Inferior parietal cortex (tissue), 1 donor: ENCODE results near the gene NNMT.
"Not testable (repeated sequence)": the region's sequence is repeated elsewhere in the genome, so short reads cannot be mapped to it uniquely, and the experiment has no call there.

Source experiments
- DNase-seq: peaks from one replicate; pipeline ENCODE4 v3.0.0-alpha.2; 2016; ENCODE audit errors: extremely low spot score

The NNMT gene

DNA sequence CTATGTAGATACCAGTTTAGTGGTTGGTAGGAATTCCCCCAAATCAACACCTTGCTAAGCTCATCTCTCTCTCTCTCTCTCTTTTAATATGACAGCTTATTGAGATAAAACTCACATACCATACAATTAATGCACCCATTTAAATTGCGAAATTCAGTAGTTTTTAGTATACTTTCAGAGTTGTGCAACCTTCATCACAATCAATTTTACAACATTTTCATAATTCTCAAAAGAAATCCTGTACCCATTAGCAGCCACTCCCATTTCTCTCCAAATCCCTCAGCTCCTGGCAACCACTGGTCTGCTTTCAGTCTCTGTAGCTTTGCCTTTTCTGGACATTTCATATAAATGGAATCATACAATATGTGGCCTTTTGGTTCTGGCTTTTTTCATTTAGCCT lies 13.3 kb downstream of the NNMT start:
- no peak for DNase-seq

DNA sequence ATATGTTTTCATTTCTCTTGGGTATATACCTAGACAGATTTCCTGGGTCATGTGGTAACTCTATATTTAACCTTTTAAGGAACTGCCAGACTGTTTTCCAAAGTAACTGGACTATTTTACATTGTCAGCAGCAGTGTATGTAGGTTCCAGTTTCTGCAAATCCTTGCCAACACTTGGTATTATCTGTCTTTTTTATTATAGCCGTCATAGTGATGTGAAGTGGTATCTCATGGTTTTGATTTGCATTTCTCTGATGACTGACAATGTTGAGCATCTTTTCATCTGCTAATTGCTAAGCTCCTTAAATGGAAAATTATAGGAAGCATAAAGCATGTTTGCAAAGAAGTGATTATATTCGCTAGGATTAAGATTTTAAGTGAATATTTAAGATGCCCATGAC lies 13.9 kb downstream of the NNMT start:
- DNase-seq = no peak

- DNase-seq = no peak
Observed at GRCh38 chr11:114311946-114312345, 15.7 kb downstream of the NNMT start.

- no peak for DNase-seq
Observed at GRCh38 chr11:114314096-114314495, 17.9 kb downstream of the NNMT start.

DNA sequence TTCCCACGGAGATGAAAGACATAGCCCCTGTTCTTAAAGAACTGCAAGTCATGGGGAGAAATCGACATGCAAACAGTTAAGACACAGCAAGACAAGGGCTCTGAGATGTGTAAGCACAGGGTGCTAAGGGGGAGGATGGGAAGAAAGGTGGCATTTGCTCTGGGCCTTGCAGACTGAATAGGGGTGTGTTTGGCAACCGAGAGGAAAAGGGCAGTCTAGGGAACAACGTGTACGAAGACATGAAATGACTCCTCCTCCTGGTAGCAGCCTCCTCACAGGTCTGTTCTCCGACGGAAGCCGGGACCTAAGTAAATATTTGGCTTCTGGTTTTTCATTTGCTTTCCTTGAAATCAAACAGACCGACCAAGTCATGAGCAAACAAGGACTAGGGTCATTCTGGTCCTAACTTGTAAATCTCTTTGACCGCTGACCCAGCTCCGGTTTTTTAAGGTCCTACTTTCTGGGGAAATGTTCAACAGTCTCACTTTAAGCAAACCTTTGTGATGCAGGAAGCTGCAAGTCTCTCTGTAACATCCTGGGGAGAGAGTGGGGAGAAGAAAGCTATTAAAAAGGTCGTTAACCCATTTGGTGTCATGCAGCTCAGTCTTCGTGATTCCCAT lies 19.7 kb downstream of the NNMT start:
- no peak for DNase-seq

GRCh38 chr11:114316980-114317786 lies 21.0 kb downstream of the NNMT start:
- DNase-seq = no peak

GRCh38 chr11:114317787-114318137 lies 21.6 kb downstream of the NNMT start:
- peak; percentile 7 for DNase-seq

- no peak for DNase-seq
Observed at GRCh38 chr11:114318361-114318760, 22.2 kb downstream of the NNMT start.

DNA sequence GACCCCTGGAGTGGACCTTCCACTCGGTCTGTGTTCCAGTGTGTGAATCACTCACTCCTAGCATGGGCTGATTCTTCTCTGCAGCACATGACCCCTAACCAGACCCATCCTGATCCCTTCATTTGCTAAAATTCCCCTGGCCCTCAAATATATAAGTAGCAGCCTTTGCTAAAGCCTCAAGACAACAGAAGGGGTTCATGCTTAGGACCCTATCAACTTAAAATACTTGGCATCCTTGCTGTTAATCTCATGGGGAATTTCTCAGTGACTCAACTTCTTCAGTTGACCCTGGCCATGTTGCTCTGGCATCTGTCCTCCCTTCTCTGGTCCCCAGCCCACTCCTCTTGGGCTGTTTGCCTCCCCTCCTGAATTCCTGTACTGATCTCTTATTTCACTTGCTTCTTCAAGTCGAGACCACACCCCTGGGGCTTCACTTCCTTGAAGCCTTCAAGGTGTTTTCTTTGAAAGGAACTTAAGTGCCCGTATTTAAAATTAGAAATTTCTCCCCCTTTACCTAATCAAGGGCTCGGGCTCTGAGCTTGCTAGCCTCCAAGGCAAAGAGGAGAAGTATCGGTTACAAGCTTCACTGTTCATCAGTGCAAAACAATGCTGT lies 23.6 kb downstream of the NNMT start:
- DNase-seq = no peak

DNA sequence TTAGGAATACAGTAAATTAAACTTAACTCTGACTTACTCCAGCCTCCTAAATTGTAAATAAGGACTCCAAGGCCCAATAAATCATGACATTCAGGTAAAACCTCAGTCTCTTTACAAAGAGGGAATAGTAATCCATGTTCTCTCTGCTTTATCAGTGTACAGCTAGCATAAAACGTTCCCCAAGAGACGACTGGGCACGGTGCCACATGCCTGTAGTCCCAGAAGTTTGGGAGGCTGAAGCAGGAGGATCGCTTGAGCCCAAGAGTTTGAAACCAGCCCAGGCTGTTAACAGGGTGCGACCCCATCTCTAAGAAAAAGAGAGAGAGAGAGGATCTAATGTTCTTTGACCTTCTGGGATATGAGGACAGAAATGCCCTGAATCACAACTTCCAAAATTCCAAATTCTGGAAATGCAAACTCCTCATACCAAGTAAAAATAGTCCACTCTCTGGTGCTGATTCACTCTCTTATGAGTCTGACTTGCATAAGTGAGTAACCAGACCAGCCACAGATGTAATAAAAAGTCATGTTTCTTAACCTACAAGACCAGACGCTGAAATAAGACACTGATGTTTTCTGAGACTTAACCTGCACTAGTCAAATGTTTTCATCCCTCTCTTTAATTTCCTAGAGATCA lies 25.5 kb downstream of the NNMT start:
- DNase-seq = no peak

GRCh38 chr11:114322934-114323333 lies 26.7 kb downstream of the NNMT start:
- DNase-seq = no peak

DNA sequence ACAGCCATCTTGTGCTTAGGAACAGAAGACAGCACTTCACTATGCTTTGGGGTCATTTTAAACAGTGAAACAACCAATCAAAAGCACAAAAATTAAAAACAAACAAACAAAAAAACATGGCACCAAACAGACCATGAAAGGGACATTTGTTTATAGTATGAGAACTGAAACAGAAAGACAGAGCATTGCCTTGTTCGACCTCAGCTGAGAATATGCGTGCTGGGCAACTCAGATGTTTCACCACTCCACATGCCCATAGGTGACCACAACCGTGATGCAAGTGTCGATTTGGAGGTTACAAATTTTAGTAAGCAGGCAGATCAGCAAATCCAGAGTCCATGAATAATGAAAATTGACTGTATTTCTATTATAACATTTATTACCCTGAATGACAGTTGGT lies 30.0 kb downstream of the NNMT start:
- no peak for DNase-seq

DNA sequence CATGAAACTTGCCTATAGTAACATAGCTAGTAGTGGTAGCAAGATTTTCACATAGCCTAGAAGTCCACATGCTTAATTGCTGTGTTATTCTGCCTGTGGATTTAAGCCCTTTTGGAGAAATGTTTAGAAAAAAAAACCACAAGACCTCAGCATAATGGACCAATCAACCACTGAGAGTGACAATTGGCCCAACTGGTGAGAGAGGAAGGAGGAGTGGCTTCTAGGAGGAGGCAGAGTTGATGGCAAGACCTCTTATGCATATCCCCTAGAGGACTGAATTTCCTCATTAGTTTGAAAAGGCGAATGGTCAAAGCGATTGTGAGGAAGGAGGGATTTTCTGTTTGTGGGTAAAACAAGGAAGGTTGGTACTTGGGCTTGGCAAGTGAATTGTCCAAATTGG lies 30.6 kb downstream of the NNMT start:
- no peak for DNase-seq

DNA sequence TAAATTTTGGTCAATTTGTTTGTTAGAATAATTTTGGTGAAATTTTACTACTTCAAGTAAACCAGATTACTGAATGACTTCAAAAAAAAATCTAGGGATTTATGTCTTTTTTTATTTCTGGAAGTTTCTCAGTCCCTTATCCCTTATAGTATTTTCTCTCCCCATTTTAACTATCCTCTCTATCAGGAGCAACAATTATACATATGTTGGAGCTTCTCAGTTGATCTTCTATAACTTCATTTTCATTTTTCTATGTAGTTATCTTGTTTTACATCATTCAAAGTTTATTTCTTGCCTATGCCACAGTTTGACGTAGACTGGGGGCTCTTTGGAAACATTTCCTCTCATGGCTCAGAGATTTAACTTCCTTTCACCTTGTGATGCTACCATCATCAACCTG lies 34.2 kb downstream of the NNMT start:
- no peak for DNase-seq

DNA sequence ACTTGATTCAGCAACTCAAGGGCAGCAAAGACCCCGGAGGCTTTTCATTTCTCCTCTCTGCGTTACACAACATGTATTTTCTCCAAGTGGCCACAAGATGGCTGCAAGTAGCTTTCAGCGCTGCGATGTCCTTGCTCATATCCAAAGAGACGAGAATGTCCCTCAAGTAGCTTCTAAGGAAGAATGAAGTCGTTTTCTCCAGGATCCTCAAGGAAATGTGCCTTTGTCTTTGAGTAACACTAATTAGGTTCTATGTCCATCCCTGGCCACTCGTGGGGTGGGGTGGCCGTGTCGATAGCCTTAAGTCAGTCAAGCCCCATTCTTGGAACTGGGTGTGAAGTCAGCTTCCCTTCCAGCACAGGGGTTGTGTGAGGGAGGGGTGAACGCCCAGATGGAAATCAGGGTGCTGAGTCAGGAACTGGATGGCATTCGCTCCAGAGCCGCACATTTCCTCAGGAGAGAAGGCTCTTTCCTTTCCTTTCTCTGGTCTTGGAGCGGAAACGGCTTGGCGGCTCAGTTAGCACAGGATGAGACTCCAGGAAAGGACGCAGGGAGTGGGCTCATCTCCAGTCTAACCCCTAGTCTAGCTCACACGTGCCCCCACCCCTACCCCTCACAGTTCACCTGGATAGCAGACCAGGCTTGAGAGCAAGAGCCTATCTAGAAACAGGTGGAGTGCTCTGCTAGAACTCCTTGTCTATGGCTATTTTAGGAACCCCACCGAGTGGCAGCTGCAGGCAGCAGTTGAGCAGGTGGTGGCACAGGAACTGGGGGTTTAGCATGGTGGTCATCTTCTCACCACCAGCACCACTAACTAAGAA lies 44.3 kb downstream of the NNMT start:
- DNase-seq = peak; percentile 77

DNA sequence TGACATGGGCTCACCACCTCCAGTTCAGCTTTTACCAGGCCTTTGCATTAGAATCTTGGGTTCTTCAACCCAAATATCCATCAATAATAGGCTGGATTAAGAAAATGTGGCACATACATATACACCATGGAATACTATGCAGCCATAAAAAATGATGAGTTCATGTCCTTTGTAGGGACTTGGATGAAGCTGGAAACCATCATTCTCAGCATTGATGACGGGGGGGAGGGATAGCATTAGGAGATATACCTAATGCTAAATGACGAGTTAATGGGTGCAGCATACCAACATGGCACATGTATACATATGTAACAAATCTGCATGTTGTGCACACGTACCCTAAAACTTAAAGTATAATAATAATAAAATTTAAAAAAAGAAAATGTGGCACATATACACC lies 45.5 kb downstream of the NNMT start:
- DNase-seq = not testable (repeated sequence)

DNA sequence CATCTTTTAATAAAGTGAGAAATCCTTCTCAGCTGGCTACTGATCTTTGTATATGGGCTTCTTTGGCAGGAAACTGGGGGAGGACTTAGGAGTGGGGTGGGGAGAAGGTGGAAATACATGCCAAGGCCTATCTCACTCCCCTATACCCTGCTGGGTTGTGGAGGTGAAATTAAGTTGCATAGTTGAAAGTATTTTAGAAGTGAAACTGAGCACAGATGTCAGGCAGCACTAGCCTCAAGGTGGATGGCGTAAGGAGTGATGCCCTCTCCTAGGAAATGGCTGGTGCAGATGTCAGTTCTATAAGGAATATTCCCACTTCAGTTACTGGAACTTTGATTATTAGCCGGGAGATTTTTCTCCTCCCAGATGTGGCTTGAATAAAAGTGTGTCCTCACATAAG lies 46.3 kb downstream of the NNMT start:
- no peak for DNase-seq

DNA sequence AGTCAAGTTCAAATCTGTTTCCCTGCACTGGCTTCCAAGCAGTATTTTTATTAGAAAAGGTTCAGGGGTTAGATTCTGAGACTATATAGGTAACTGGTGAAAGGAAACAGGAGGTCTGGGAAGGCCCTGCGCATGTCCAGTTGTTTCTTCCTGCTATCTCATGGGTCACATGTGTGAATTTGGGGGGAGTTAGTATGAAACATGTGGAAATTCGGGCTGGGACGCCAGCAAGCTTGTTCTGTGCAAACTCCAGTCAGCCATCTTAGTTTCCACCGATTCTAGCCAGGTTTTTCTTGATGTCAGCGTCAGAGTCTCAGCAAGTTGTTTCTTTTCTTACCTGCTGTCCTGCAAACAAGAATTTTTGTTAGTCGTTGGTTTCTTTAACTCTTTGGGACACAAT lies 46.8 kb downstream of the NNMT start:
- DNase-seq = no peak

DNA sequence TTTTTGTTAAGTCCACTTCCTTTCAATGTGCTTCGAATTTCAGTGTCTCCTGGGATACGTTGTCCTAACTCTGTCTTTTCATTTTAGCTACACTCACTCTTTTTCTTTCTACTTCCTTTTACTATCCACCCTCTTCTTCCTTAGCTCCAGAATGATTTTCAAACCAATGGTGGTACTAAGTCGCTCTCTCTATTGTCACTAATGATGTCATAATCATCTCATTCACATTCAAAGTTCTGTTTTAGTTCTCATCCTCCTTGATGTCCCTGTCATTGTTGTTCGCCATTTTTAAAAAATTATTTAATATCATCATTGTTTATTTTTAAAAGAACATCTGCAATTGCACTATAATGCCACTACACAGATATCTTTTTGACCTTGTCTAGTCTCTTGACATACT lies 47.3 kb downstream of the NNMT start:
- DNase-seq = no peak

- DNase-seq = no peak
Observed at GRCh38 chr11:114344494-114344893, 48.3 kb downstream of the NNMT start.

DNA sequence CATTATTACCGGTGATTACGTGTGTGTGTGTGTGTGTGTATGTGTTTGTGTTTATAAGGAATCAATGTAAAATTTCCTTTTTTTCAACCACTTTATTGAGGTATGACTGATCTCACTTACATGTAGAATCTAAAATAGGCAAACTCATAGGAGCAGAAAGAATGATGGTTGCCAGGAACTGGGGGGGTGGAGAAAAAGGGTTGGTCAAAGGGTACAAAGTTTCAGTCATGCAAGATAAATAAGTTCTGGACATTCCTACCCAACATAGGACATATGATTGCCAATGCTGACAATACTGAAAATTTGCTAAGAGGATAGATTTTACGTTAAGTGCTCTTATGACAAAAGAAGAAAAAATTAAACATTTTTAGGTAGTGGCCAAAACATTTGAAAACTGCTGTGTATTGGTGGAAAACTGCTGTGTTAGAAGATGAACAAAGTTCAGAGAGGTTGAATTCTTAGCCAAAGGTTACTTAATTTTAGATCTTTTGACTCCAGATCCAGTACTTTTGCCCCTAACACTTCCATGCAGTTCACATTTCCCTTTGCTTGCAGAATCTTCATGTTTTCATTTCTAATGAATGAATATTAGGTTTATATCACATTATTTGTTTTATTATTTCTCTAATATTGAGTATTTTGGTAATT lies 49.5 kb downstream of the NNMT start:
- DNase-seq = no peak
